PFSK-1 (cell line): ENCODE results near the gene DISP3.

Source experiments
- TAF1 ChIP-seq: IDR thresholded peaks from 2 replicates; pipeline ENCODE4 v1.6.1; 2012; ENCODE audit warnings: low read length, control low read depth, borderline replicate concordance; ENCODE audit not compliant: insufficient read depth
- TF ChIP-seq, protein P1 (sequence below), 2 experiments: IDR thresholded peaks; 2 replicates each; pipeline versions ENCODE4 v1.6.1 to v1.8.0; 2011 to 2012; ENCODE audit warnings: low read depth in 2 of 2, low read length in 2 of 2, control low read depth in 1 of 2, inconsistent platforms in 1 of 2, mild to moderate bottlenecking in 1 of 2, moderate library complexity in 1 of 2; ENCODE audit not compliant: insufficient read depth in 1 of 2

DNA sequence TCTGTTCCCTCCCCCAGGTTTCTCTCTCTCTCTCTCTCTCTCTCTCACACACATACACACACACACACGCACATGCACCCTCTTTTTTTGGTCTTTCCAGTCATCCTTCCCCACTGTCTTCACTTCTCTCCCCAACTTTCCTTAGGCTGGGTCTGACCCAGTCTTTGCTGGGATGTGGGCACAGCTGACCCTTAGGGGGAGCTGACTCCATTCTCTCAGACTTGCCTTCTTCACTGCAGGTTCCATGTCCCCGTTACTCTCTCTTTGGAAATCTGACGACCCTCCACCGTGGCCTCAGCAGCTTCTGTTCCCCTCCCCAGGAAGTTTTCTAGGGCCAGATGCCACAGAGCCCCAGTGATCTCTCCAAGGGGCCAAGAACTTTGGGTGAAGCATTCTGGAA lies 2.1 kb downstream of the DISP3 start:
- TF ChIP-seq TAF1, result no peak
- TF ChIP-seq, protein P1, sequence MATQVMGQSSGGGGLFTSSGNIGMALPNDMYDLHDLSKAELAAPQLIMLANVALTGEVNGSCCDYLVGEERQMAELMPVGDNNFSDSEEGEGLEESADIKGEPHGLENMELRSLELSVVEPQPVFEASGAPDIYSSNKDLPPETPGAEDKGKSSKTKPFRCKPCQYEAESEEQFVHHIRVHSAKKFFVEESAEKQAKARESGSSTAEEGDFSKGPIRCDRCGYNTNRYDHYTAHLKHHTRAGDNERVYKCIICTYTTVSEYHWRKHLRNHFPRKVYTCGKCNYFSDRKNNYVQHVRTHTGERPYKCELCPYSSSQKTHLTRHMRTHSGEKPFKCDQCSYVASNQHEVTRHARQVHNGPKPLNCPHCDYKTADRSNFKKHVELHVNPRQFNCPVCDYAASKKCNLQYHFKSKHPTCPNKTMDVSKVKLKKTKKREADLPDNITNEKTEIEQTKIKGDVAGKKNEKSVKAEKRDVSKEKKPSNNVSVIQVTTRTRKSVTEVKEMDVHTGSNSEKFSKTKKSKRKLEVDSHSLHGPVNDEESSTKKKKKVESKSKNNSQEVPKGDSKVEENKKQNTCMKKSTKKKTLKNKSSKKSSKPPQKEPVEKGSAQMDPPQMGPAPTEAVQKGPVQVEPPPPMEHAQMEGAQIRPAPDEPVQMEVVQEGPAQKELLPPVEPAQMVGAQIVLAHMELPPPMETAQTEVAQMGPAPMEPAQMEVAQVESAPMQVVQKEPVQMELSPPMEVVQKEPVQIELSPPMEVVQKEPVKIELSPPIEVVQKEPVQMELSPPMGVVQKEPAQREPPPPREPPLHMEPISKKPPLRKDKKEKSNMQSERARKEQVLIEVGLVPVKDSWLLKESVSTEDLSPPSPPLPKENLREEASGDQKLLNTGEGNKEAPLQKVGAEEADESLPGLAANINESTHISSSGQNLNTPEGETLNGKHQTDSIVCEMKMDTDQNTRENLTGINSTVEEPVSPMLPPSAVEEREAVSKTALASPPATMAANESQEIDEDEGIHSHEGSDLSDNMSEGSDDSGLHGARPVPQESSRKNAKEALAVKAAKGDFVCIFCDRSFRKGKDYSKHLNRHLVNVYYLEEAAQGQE (IDR thresholded peaks at IDR 0.05; ENCODE audit: insufficient read depth in 1 of 2, low read depth in 2 of 2, low read length in 2 of 2), result no peak
